GM19351 (cell line): ENCODE measurements around the gene BAZ2B.

Experiments
- ATAC-seq: cut with Tn5 transposase; IDR thresholded peaks from one replicate; pipeline ENCODE4 v1.9.1; 2021; ENCODE audit warnings: mild to moderate bottlenecking, moderate library complexity; ENCODE audit not compliant: unreplicated experiment

BAZ2B gene

GRCh38 chr2:159349674-159350299 lies 266.6 kb downstream of the BAZ2B start:
- no peak for ATAC-seq

GRCh38 chr2:159326569-159327255 lies 289.6 kb downstream of the BAZ2B start:
- no peak for ATAC-seq

GRCh38 chr2:159322419-159322818 lies 293.9 kb downstream of the BAZ2B start:
- no peak for ATAC-seq

- ATAC-seq, result no peak
These were observed 298.8 kb downstream of the BAZ2B start for GRCh38 chr2:159317392-159318088.

- no peak for ATAC-seq
These were observed 308.4 kb downstream of the BAZ2B start for GRCh38 chr2:159307942-159308341.

- no peak for ATAC-seq
These were observed 315.8 kb downstream of the BAZ2B start for GRCh38 chr2:159300586-159300985.

- ATAC-seq, result no peak
These were observed 317.4 kb downstream of the BAZ2B start for GRCh38 chr2:159298967-159299366.

GRCh38 chr2:159297042-159297707 lies 319.2 kb downstream of the BAZ2B start:
- ATAC-seq, result no peak

GRCh38 chr2:159292157-159292556 lies 324.2 kb downstream of the BAZ2B start:
- ATAC-seq, result no peak

GRCh38 chr2:159290289-159290907 lies 325.9 kb downstream of the BAZ2B start:
- ATAC-seq, result no peak

GRCh38 chr2:159287733-159288132 lies 328.6 kb downstream of the BAZ2B start:
- no peak for ATAC-seq

- peak; percentile 85 for ATAC-seq
These were observed 329.5 kb downstream of the BAZ2B start for GRCh38 chr2:159286709-159287441.

- ATAC-seq, result peak; percentile 29
These were observed 330.2 kb downstream of the BAZ2B start, which contains the start of gene WDSUB1 for GRCh38 chr2:159285929-159286708. WDSUB1 (minus strand) TSS chr2:159286703; CDS start chr2:159283069, 3,634 bp downstream.

GRCh38 chr2:159285433-159285832 lies 330.9 kb downstream of the BAZ2B start:
- ATAC-seq, result no peak

- ATAC-seq, result no peak
These were observed 332.8 kb downstream of the BAZ2B start for GRCh38 chr2:159283529-159283928.

GRCh38 chr2:159281002-159281401 lies 335.3 kb downstream of the BAZ2B start:
- no peak for ATAC-seq

- no peak for ATAC-seq
These were observed 336.6 kb downstream of the BAZ2B start for GRCh38 chr2:159279700-159280099.

GRCh38 chr2:159275111-159275510 lies 341.2 kb downstream of the BAZ2B start:
- no peak for ATAC-seq

GRCh38 chr2:159272156-159272555 lies 344.2 kb downstream of the BAZ2B start:
- ATAC-seq, result no peak
